Amniotic stem cell (primary cell): ENCODE data around the gene OR52A5.

Experiments used
- DNase-seq: peaks from one replicate; lab custom pipeline; 2025; lab: John Stamatoyannopoulos, UW

The OR52A5 gene

DNA sequence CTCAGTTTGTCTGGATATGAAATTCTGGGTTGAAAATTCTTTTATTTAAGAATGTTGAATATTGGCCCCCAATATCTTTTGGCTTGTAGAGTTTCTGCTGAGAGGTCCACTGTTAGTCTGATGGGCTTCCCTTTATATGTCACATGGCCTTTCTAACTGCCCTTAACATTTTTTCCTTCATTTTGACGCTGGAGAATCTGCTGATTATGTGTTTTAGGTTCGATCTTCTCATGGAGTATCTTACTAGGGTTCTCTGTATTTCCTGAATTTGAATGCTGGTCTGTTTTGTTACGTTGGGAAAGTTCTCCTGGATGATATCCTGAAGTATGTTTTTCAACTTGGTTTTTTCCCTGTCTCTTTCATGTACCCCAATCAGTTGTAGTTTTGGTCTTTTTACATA lies 22.8 kb downstream of the OR52A5 start:
- DNase-seq = no peak

DNA sequence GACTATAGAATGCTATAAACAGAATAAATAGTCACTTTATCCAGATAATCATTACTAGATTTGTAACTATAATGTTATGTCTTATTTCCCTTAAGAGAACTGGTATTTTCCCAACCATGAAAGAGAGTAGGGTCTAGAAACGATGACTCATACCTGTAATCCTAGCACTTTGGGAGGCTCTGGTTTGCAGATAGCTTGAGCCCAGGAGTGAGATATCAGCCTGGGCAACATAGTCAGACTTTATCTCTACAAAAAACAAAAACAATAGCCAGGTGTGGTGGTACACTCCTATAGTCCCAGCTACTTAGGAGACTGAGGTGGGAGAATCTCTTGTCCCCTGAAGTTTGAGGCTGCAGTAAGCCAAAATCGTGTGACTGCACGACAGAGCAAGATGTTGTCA lies 30.9 kb downstream of the OR52A5 start:
- DNase-seq = no peak

DNA sequence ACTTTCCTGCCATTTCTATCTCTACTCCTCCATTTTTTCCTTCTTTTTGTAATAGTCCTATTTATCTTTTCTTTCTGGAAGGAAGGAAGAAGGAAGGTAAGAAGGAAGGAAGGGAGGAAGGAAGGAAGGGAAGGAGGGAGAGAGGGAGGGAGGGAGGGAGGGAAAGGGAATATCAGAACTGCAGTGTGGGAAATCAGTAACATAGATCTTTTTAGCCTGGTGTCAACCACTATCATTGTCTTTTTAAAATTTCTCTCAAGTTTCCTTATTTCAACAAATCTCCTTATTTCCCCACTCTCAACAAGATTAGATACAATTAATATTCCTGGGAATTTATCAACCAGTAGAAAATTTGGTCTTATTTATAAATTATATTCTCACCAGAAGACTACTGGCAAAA lies 35.1 kb downstream of the OR52A5 start:
- no peak for DNase-seq

DNA sequence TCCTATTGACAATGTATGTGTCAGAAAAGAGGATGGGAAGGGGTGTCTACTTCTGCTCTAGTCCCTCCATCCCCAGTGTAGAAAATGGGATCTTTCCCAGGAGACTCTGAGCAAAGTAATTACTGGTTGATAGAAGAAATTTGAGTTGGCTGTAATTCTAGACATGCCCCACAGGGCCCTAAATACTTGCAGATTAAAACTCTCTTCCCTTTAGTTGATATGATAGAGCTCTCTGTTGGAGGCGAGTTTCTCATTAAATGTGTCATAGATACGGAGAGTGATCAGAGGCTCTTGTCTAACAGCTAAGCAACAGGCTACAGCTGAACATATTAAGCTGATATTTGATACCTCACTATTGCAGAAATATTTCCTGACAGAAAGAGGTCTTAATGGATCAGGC lies 35.9 kb downstream of the OR52A5 start:
- DNase-seq = no peak

DNA sequence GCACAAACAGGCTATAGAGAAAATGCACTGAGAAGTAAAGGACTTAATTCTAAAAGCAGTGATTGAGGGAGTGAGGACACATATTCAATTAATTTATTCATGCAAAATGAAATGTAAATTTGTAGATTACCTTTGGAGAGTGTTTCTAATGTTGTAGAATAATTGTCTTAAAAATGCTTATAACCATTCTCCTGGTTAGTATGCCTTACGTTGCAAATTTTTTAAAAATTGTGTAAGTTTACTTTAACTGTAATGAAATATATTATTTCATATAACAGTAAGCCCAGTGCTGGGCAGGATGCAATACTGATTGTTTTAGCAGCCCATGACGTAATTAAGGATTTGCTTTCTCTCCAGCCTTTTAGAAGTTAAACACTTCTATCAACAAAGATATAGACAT lies 42.1 kb downstream of the OR52A5 start:
- no peak for DNase-seq

DNA sequence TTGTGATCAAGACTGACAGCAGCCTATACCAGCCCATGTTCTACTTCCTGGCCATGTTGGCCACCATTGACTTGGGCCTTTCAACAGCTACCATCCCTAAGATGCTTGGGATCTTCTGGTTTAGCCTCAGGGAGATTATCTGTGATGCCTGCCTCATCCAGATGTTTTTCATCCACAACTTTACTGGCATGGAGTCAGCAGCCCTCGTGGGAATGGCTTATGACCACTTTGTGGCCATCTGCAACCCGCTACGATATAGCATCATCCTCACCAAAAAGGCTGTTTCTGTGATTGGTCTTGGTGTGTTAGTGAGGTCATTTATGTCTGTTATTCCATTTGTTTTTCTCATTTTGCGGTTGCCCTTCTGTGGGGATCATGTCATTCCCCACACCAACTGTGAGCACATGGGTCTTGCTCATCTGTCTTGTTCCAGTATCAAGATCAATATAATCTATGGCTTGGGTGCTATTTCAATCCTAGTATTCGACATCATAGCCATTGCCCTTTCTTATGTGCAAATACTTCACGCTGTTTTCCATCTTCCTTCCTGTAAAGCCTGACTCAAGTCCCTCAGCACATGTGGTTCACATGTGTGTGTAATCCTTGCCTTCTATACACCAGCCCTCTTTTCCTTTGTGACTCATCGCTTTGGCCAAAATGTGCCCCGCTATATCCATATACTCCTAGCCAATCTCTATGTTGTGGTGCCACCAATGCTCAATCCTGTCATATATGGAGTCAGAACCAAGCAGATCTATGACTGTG lies 45.2 kb downstream of the OR52A5 start:
- DNase-seq = no peak

DNA sequence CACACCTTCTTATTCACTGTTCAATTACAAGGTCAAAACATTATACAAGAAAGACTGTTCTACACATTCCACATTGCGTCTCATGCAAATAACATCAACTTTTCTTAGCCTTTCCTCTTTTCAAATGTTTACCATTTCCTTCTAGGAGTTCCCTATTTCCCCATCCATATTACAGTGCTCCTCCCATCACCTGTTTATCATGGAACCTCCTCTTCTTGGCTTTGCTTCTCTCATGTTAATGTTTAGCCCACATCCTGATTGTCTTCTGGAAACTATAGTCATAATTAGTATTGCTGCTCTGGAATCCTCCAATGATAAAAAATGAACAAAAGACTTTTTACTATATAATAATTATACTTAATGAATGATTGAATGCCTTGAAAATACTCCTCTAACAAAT lies 47.5 kb downstream of the OR52A5 start:
- no peak for DNase-seq

DNA sequence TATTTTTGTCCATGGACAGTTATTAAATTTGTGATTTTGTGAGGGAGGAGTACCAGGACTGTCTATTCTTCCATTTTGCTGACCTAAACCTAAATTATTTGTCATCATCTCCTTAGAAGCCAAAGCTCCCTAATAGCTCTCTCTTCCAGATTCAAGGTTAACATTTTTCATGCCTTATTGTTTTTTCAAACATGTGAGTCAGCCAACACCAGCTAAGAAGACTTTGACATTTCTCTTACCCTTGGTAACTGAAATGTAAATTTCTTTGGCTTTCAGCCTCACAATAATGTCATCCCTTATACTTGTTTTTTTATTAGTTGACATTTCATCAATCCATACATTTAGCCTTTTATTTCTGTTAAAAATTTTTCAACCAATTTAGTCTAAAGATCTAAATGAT lies 49.6 kb downstream of the OR52A5 start:
- DNase-seq = no peak

DNA sequence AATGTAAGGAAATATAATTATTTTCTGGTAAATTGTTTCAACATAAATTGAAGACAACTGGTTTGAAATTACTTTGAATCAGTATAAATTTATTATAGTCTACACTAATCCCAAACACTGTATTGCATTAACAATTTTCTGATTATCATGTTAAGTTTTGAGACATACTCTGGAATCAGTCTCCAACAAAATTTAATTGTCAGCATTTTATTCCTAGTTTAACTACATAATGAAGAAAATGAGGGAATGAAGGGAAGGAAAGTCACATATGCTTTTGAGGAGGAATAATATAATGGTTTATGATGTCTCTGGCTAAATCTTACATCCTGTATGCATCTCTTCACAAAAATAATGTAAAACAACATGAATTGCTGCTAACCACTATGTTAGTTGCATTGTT lies 54.6 kb downstream of the OR52A5 start:
- DNase-seq = no peak

DNA sequence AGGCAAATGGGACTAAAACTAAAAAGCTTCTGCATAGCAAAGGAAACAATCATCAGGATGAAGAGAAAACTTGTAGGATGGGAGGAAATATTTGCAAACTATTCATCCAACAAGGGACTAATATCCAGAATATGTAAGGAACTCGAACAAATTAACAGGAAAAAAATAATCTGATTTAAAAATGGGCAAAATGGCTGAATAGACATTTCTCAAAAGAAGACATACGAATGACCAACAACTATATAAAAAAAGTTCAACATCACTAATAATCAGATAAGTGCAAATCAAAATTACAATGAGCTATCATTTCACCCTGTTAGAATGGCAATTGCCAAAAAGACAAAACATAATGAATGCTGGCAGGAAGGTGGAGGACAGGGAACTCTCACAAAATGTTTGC lies 56.8 kb downstream of the OR52A5 start:
- DNase-seq = no peak
